Right ventricle myocardium superior (tissue), 1 donor: ENCODE data around the gene BRCC3. TPM values are rescaled to one million over a fixed set of nuclear protein-coding genes. Genes with fewer than 3 reads are reported as not detected.

Experiments used
- ATAC-seq: fragments of 200-7000 bp; cut with Tn5 transposase; one replicate; pipeline ENCODE4 v1.9.1; 2020; ENCODE audit warnings: mild to moderate bottlenecking; ENCODE audit not compliant: poor library complexity
- DNase-seq: peaks from one replicate; pipeline ENCODE4 v3.0.0-alpha.2; 2020
- intact Hi-C: fragments of 100-400 bp; cut with DNase I; formaldehyde crosslinking; loops from one replicate; pipeline ENCODE4 v1.11.2; 2022
- total RNA-seq: library from RNA; stranded (reverse); fragmentation: NEBNext Ultra II Directional; extraction: Animal tissue kit (Norgen Biotek cat#: 25700); gene quantifications from one replicate; pipeline ENCODE4 v1.2.1, GENCODE V29; 2021
- donor health status: DM: no; HTN: yes; CAD: no; lungs with severe emphysema.

BRCC3 gene
- total RNA-seq, 1 donor from 2014 or later: 18.4 TPM

- intact Hi-C loops: loop anchor here (10.0 kb wide), 1 partner anchor 69 kb away; no protein-coding TSS in a partner anchor
- DNase-seq (no peak), ATAC-seq (no peak)
Measured at GRCh38 chrX:155054255-155054654, 17.1 kb upstream of the BRCC3 start.

GRCh38 chrX:155055494-155055893 lies 15.8 kb upstream of the BRCC3 start:
- DNase-seq (no peak), ATAC-seq (no peak)
- intact Hi-C loops: loop anchor here (10.0 kb wide), 1 partner anchor 71 kb away; no protein-coding TSS in a partner anchor

- DNase-seq (no peak), ATAC-seq (no peak)
- intact Hi-C loops: loop anchor here (10.0 kb wide), 1 partner anchor 72 kb away; no protein-coding TSS in a partner anchor
Measured at GRCh38 chrX:155056471-155056870, 14.8 kb upstream of the BRCC3 start.

- intact Hi-C loops: loop anchor here (10.0 kb wide), 1 partner anchor 72 kb away; no protein-coding TSS in a partner anchor
- peak; percentile 92 for ATAC-seq
- peak; percentile 71 for DNase-seq
Measured at GRCh38 chrX:155056877-155057792, 14.2 kb upstream of the BRCC3 start.

- intact Hi-C loops: no loop called here
- no peak for DNase-seq
- peak; percentile 60 for ATAC-seq
Measured at GRCh38 chrX:155061760-155062159, 9.5 kb upstream of the BRCC3 start.

- ATAC-seq (no peak), DNase-seq (no peak)
- intact Hi-C loops: no loop called here
Measured at GRCh38 chrX:155065035-155065734, 6.1 kb upstream of the BRCC3 start.

- intact Hi-C loops: no loop called here
- ATAC-seq (no peak), DNase-seq (no peak)
Measured at GRCh38 chrX:155068165-155068564, 3.1 kb upstream of the BRCC3 start.

- intact Hi-C loops: no loop called here
- DNase-seq (no peak), ATAC-seq (no peak)
Measured at GRCh38 chrX:155069414-155069813, 1.9 kb upstream of the BRCC3 start.

- intact Hi-C loops: no loop called here
- ATAC-seq (no peak), DNase-seq (peak; percentile 34)
Measured at GRCh38 chrX:155070038-155070437, 1.3 kb upstream of the BRCC3 start.

- DNase-seq (no peak), ATAC-seq (peak; percentile 37)
- intact Hi-C loops: no loop called here
Measured at GRCh38 chrX:155070663-155070974, 689 bp upstream of the BRCC3 start.

GRCh38 chrX:155071694-155072280 lies 479 bp downstream of the BRCC3 start:
- no peak for DNase-seq
- ATAC-seq: no peak
- intact Hi-C loops: no loop called here

- intact Hi-C loops: no loop called here
- peak; percentile 44 for DNase-seq
- peak; percentile 64 for ATAC-seq
Measured at GRCh38 chrX:155086202-155086840, 15.0 kb downstream of the BRCC3 start.

GRCh38 chrX:155086961-155087735 lies 15.8 kb downstream of the BRCC3 start:
- intact Hi-C loops: no loop called here
- no peak for DNase-seq
- no peak for ATAC-seq

GRCh38 chrX:155094468-155095061 lies 23.3 kb downstream of the BRCC3 start:
- DNase-seq: no peak
- intact Hi-C loops: no loop called here
- ATAC-seq: no peak

GRCh38 chrX:155105919-155106318 lies 34.6 kb downstream of the BRCC3 start:
- intact Hi-C loops: no loop called here
- ATAC-seq (no peak), DNase-seq (no peak)

- DNase-seq: no peak
- ATAC-seq: no peak
- intact Hi-C loops: no loop called here
Measured at GRCh38 chrX:155108427-155108826, 37.1 kb downstream of the BRCC3 start.

- intact Hi-C loops: no loop called here
- ATAC-seq (no peak), DNase-seq (no peak)
Measured at GRCh38 chrX:155112171-155112570, 40.9 kb downstream of the BRCC3 start.

GRCh38 chrX:155113097-155113496 lies 41.8 kb downstream of the BRCC3 start:
- ATAC-seq (no peak), DNase-seq (no peak)
- intact Hi-C loops: no loop called here
